ENCODE results near the gene QRSL1. TPM values are rescaled to one million over a fixed set of nuclear protein-coding genes. Genes with fewer than 3 reads are reported as not detected.

QRSL1 gene
- total RNA-seq, 1 donor from 2014 or later: 23.0 TPM

DNA sequence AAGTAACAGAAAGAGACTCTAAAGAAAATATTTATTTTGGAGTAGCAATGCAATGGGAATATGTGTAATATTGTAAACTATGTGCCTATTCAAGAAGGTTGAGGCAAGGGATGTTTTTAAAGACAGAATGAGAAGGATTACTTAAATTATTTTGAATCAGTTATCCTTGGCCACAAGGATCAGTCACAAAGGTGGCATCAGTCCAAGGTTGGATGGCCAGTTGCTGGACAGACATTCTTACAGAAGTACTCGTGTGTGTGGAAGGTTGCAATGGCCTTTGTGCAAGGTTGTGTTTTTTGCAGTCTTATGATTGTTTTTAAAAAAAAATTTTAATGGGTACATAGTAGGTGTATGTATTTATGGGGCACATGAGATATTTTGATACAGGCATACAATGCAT lies 2.0 kb downstream of the QRSL1 start:
- no peaks in the 10 kb centered on the region for H3K27me3 Mint-ChIP-seq (ENCODE audit: insufficient read depth, low read depth)
- H3K9me3 ChIP-seq (ENCODE audit: low read depth): no peaks in the 10 kb centered on the region
- H3K27ac ChIP-seq: no peak overlapping the region
- peaks cover 8% of the 10 kb centered on the region for H3K36me3 Mint-ChIP-seq
- no peak overlapping the region for H2AFZ ChIP-seq (replicated peaks)
- no peaks in the 10 kb centered on the region for H3K9me3 Mint-ChIP-seq
- no peak overlapping the region for H3K4me2 ChIP-seq
- H3K4me1 ChIP-seq: peaks cover 6% of the 10 kb centered on the region
- no peak overlapping the region for H3K4me3 ChIP-seq
- no peaks in the 10 kb centered on the region for H4K20me1 ChIP-seq (ENCODE audit: low read depth)
- H3K27me3 ChIP-seq: no peaks in the 10 kb centered on the region
- TF ChIP-seq EZH2phosphoT487 (IDR thresholded peaks at IDR 0.05): no peak
- no peak for TF ChIP-seq EZH2 (IDR thresholded peaks at IDR 0.05)
- TF ChIP-seq, protein P1, sequence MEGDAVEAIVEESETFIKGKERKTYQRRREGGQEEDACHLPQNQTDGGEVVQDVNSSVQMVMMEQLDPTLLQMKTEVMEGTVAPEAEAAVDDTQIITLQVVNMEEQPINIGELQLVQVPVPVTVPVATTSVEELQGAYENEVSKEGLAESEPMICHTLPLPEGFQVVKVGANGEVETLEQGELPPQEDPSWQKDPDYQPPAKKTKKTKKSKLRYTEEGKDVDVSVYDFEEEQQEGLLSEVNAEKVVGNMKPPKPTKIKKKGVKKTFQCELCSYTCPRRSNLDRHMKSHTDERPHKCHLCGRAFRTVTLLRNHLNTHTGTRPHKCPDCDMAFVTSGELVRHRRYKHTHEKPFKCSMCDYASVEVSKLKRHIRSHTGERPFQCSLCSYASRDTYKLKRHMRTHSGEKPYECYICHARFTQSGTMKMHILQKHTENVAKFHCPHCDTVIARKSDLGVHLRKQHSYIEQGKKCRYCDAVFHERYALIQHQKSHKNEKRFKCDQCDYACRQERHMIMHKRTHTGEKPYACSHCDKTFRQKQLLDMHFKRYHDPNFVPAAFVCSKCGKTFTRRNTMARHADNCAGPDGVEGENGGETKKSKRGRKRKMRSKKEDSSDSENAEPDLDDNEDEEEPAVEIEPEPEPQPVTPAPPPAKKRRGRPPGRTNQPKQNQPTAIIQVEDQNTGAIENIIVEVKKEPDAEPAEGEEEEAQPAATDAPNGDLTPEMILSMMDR (IDR thresholded peaks at IDR 0.05): no peak
- DNase-seq (ENCODE audit: low spot score): no peak
- no peaks in the 10 kb centered on the region for H3K36me3 ChIP-seq
- H3K9ac ChIP-seq: no peak overlapping the region
- H3K4me1 Mint-ChIP-seq: peaks cover 11% of the 10 kb centered on the region
- H3K27ac Mint-ChIP-seq: no peak overlapping the region
- H3F3A ChIP-seq (ENCODE audit: low read depth): peaks cover 14% of the 10 kb centered on the region
- peaks cover 79% of the 10 kb centered on the region for H3K79me2 ChIP-seq (ENCODE audit: low read depth)
- no peak overlapping the region for H3K4me3 Mint-ChIP-seq

- H4K20me1 ChIP-seq (ENCODE audit: low read depth): no peaks in the 10 kb centered on the region
- TF ChIP-seq, protein P1 (IDR thresholded peaks at IDR 0.05): no peak
- TF ChIP-seq EZH2 (IDR thresholded peaks at IDR 0.05): no peak
- TF ChIP-seq EZH2phosphoT487 (IDR thresholded peaks at IDR 0.05): no peak
- Mint-ChIP-seq H3K36me3 (peaks cover 14% of the 10 kb centered on the region), H3K27ac (no peak overlapping the region), H3K4me3 (no peak overlapping the region), H3K9me3 (no peaks in the 10 kb centered on the region), H3K27me3 (ENCODE audit: insufficient read depth, low read depth) (no peaks in the 10 kb centered on the region), H3K4me1 (peaks cover 5% of the 10 kb centered on the region)
- no peak overlapping the region for H3K27ac ChIP-seq
- H3K4me1 ChIP-seq: peaks cover 6% of the 10 kb centered on the region
- no peaks in the 10 kb centered on the region for H3K36me3 ChIP-seq
- peaks cover 4% of the 10 kb centered on the region for H3F3A ChIP-seq (ENCODE audit: low read depth)
- H3K27me3 ChIP-seq: no peaks in the 10 kb centered on the region
- H2AFZ ChIP-seq (replicated peaks): no peak overlapping the region
- no peaks in the 10 kb centered on the region for H3K9me3 ChIP-seq (ENCODE audit: low read depth)
- DNase-seq (ENCODE audit: low spot score): no peak
- H3K4me3 ChIP-seq: no peak overlapping the region
- H3K4me2 ChIP-seq: no peak overlapping the region
- H3K79me2 ChIP-seq (ENCODE audit: low read depth): peaks cover 97% of the 10 kb centered on the region
- no peak overlapping the region for H3K9ac ChIP-seq
These were observed 5.2 kb downstream of the QRSL1 start for GRCh38 chr6:106634565-106634964.

DNA sequence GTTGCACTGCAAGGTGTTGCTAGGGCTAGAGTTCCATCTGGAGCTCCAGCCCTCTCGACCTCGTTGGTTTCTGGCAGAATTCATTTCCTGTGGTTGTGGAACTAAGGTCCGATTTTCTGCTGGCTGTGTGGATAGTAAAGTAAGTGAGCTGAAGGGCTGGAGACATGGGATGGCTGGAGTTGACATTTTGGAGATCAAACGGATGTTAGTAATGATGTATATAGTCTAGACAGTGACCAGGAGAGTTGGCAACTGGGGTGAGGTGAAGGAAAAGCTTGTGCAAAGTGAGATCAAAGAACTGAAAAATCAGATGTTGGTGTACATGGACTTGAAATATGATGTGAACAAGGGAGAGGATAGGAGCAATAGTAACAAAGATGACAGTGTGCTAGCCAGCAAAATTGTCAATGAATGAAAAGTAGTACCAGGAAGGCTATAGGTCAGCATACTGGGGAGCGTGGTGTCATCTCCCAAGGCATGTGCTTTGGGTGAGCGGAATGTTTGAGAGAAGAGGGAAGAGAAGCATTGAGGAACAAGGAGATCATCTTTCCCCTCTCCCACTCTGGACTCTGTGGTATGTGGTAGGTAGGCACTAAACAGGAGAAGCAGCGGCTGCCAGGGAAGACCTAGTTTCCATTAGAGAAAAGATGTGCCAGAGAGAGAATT lies 7.8 kb downstream of the QRSL1 start:
- Mint-ChIP-seq H3K9me3 (no peaks in the 10 kb centered on the region), H3K4me1 (no peaks in the 10 kb centered on the region), H3K4me3 (no peak overlapping the region), H3K36me3 (peaks cover 14% of the 10 kb centered on the region), H3K27ac (no peak overlapping the region), H3K27me3 (ENCODE audit: insufficient read depth, low read depth) (no peaks in the 10 kb centered on the region)
- H3K4me2 ChIP-seq: no peak overlapping the region
- TF ChIP-seq, protein P1 (IDR thresholded peaks at IDR 0.05): no peak
- TF ChIP-seq EZH2 (IDR thresholded peaks at IDR 0.05) (no peak), EZH2phosphoT487 (IDR thresholded peaks at IDR 0.05) (no peak)
- H2AFZ ChIP-seq (replicated peaks): no peak overlapping the region
- H3K9me3 ChIP-seq (ENCODE audit: low read depth): no peaks in the 10 kb centered on the region
- H3K27me3 ChIP-seq: no peaks in the 10 kb centered on the region
- no peak overlapping the region for H3K4me3 ChIP-seq
- no peak overlapping the region for H3K9ac ChIP-seq
- no peak overlapping the region for H3K27ac ChIP-seq
- H3K79me2 ChIP-seq (ENCODE audit: low read depth): peaks cover 76% of the 10 kb centered on the region
- no peaks in the 10 kb centered on the region for H4K20me1 ChIP-seq (ENCODE audit: low read depth)
- DNase-seq (ENCODE audit: low spot score): no peak
- no peaks in the 10 kb centered on the region for H3K36me3 ChIP-seq
- no peaks in the 10 kb centered on the region for H3F3A ChIP-seq (ENCODE audit: low read depth)
- no peaks in the 10 kb centered on the region for H3K4me1 ChIP-seq

Data from neural progenitor cell (in vitro differentiated cells).